ENCODE measurements around the gene BATF. TPM values are rescaled to one million over a fixed set of nuclear protein-coding genes. Genes with fewer than 3 reads are reported as not detected.

Gene BATF
- total RNA-seq, 6 experiments from 2014 or later: 0.24 to 10.4 (median 0.87) TPM

DNA sequence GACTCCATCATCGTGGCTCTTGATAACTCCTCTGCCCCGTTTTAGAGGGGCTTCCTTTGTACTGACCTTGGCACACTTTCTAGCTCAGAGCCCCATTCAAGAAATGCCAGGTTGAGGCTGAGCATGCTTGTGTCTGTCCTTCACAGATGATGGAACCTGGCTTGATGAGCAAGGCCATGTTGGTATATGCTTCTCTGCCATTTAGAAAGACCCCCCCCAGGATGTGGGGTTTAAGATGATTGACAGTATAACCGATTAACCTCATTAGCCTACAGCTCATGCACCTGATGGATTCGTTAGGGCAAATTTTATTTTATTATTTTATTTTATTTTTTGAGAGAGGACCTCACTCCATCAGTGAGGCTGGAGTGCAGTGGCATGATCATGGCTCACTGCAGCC is 21.0 kb downstream of the BATF start:
- Histone ChIP-seq H3K27ac (peak overlapping the region; percentile 43 to 67 (median 47)), H3K36me3 (no peaks in the 10 kb centered on the region), H3K4me1 (peaks cover 0 to 16% (median 5%) of the 10 kb centered on the region in 4 donors), H3K9me3 (no peaks in the 10 kb centered on the region), H3K4me3 (no peak overlapping the region), H3K27me3 (no peaks in the 10 kb centered on the region)
- WGBS (ENCODE audit: insufficient coverage, low coverage, low lambda C conversion rate, missing lambda C conversion rate): 41% methylated on average over 4 of the region's 4 CpGs
- DNase-seq (no peak), ATAC-seq (no peak)
- intact Hi-C loops (cut with DNase I): no loop called here
- TF ChIP-seq POLR2A (IDR thresholded peaks at IDR 0.05): no peak
- TF ChIP-seq, protein P1, sequence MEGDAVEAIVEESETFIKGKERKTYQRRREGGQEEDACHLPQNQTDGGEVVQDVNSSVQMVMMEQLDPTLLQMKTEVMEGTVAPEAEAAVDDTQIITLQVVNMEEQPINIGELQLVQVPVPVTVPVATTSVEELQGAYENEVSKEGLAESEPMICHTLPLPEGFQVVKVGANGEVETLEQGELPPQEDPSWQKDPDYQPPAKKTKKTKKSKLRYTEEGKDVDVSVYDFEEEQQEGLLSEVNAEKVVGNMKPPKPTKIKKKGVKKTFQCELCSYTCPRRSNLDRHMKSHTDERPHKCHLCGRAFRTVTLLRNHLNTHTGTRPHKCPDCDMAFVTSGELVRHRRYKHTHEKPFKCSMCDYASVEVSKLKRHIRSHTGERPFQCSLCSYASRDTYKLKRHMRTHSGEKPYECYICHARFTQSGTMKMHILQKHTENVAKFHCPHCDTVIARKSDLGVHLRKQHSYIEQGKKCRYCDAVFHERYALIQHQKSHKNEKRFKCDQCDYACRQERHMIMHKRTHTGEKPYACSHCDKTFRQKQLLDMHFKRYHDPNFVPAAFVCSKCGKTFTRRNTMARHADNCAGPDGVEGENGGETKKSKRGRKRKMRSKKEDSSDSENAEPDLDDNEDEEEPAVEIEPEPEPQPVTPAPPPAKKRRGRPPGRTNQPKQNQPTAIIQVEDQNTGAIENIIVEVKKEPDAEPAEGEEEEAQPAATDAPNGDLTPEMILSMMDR (IDR thresholded peaks at IDR 0.05): no peak

DNA sequence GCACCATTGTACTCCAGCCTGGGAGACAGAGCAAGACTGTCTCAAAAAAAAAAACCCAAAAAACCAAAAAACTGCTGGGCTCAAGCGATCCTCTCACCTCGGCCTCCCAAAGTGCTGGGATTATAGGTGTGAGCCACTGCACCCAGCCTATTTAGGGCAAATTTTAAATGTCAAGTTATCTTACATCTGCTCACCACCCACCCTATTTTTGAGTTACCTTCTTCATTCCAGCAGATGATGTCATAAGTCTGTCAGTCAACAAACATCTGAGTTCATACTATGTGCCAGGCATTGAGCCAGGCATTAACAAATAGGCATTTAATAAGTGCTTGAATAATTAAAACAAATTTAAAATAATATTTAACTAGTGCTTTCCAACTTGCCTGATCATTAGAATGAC is 21.5 kb downstream of the BATF start:
- intact Hi-C loops (cut with DNase I): no loop called here
- Histone ChIP-seq H3K9me3 (no peaks in the 10 kb centered on the region), H3K4me1 (peaks cover 0 to 21% (median 7%) of the 10 kb centered on the region in 4 donors), H3K27me3 (no peaks in the 10 kb centered on the region), H3K4me3 (no peak overlapping the region), H3K36me3 (no peaks in the 10 kb centered on the region), H3K27ac (no peak overlapping the region)
- TF ChIP-seq POLR2A (IDR thresholded peaks at IDR 0.05): no peak
- DNase-seq: no peak
- ATAC-seq: peak in 1 of 4 donors; percentile 33
- WGBS (ENCODE audit: insufficient coverage, low coverage, low lambda C conversion rate, missing lambda C conversion rate): 77% methylated on average over 2 of the region's 2 CpGs

DNA sequence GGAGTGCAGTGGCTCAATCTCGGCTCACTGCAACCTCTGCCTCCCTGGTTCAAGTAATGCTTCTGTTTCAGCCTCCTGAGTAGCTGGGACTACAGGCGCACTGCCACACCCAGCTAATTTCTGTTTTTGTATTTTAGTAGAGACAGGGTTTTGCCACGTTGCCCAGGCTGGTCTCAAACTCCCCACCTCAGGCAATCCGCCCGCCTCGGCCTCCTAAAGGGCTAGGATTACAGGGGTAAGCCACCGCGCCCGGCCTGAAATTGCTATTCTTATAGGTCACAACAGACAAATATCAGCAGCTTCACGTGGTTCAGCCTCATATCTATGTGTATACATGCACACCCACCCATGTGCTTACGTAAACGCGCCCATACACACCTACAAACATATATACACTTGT is 23.6 kb downstream of the BATF start:
- DNase-seq (no peak), ATAC-seq (no peak)
- no peak overlapping the region for H3K4me3 ChIP-seq
- no peaks in the 10 kb centered on the region for H3K27me3 ChIP-seq
- H3K36me3 ChIP-seq: no peaks in the 10 kb centered on the region
- 60% methylated on average over 1 of the region's 13 CpGs for WGBS (ENCODE audit: insufficient coverage, low coverage, low lambda C conversion rate, missing lambda C conversion rate)
- TF ChIP-seq, protein P1 (IDR thresholded peaks at IDR 0.05): no peak
- TF ChIP-seq POLR2A (IDR thresholded peaks at IDR 0.05): no peak
- H3K27ac ChIP-seq: no peak overlapping the region
- no peaks in the 10 kb centered on the region for H3K9me3 ChIP-seq
- intact Hi-C loops (cut with DNase I): no loop called here
- peaks cover 0 to 28% (median 9%) of the 10 kb centered on the region in 4 donors for H3K4me1 ChIP-seq

DNA sequence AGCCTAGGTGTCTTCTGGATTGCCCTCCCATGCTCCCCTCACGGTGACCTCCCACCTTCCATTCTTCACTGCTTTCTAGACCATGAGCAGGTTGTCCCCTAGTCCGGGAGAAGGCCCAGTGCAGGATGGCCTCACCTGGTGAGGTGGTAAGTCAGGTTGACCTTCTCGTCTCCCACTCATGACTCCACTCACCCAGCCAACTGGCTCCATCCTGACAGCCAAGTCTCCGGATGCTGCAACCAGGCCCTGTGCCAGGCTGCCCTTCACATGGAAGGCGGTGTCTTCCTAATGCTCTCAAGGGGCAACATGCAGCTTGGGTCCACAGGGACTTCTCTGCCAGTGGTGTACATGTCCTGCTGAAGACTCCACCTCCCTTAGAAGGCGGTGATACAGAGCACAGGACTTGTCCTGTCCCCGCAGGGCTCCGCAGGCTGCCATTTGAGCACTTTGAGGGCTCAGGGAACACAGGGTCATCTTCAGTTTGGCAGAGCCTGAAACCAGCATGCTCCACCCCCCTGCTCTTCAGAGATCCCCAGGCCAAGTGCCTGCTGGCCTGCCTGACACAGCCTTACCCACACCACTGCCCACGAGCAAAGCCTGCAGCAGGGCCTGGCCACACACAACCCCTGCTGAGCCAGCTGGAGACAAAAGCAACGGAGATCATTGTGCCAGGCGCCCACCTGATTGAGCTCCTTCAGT is 25.4 kb downstream of the BATF start:
- TF ChIP-seq, protein P1 (IDR thresholded peaks at IDR 0.05): no peak
- TF ChIP-seq POLR2A (IDR thresholded peaks at IDR 0.05): no peak
- Histone ChIP-seq H3K4me3 (no peak overlapping the region), H3K4me1 (peaks cover 0 to 24% (median 9%) of the 10 kb centered on the region in 4 donors), H3K27me3 (no peaks in the 10 kb centered on the region), H3K36me3 (no peaks in the 10 kb centered on the region), H3K27ac (no peak overlapping the region), H3K9me3 (no peaks in the 10 kb centered on the region)
- WGBS (ENCODE audit: insufficient coverage, low coverage, low lambda C conversion rate, missing lambda C conversion rate): no CpG with 5 or more reads among the region's 11 CpGs
- ATAC-seq (peak; percentile 18 to 75 (median 59)), DNase-seq (no peak)
- intact Hi-C loops (cut with DNase I): no loop called here

DNA sequence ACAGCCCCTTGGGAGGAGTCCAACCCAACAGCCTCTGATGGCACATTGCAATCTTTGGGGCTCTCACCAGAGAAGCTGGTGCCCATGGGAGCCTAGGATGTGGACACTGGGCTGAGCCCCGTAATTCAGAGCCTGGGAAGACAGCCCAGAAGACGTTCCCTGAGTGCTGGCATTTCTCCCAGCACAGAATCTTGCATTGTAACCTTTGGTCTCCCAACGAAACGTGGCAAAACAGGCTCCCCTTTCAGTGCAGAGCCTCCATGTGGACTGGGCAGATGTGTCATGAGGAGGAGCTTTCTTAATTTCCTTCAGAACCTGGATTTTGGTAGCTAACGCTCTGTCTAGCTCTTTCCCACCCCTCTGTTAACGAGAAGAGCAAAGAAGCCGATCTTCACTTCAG is 26.3 kb downstream of the BATF start:
- peaks cover 0 to 23% (median 7%) of the 10 kb centered on the region in 4 donors for H3K4me1 ChIP-seq
- intact Hi-C loops (cut with DNase I): no loop called here
- H3K9me3 ChIP-seq: no peaks in the 10 kb centered on the region
- H3K27ac ChIP-seq: no peak overlapping the region
- DNase-seq (no peak), ATAC-seq (peak; percentile 60 to 81 (median 72))
- H3K36me3 ChIP-seq: no peaks in the 10 kb centered on the region
- H3K27me3 ChIP-seq: no peaks in the 10 kb centered on the region
- TF ChIP-seq, protein P1 (IDR thresholded peaks at IDR 0.05): no peak
- no peak for TF ChIP-seq POLR2A (IDR thresholded peaks at IDR 0.05)
- WGBS (ENCODE audit: insufficient coverage, low coverage, low lambda C conversion rate, missing lambda C conversion rate): 49% methylated on average over 6 of the region's 7 CpGs
- H3K4me3 ChIP-seq: no peak overlapping the region

Measured in right lobe of liver (tissue), 6 donors.